ENCODE measurements around the gene ZFPM1.

The ZFPM1 gene

GRCh38 chr16:88451586-88452481 lies 1.2 kb upstream of the ZFPM1 start:
- DNase-seq, result no peak

- peak; percentile 95 for DNase-seq
Observed at GRCh38 chr16:88452482-88453216, 431 bp upstream of the ZFPM1 start.

- DNase-seq, result no peak
Observed at GRCh38 chr16:88453611-88454522, 787 bp downstream of the ZFPM1 start.

GRCh38 chr16:88454523-88454947 lies 1.5 kb downstream of the ZFPM1 start:
- no peak for DNase-seq

GRCh38 chr16:88455610-88456355 lies 2.7 kb downstream of the ZFPM1 start:
- peak; percentile 30 for DNase-seq

GRCh38 chr16:88456356-88457292 lies 3.5 kb downstream of the ZFPM1 start:
- DNase-seq, result no peak

- DNase-seq, result no peak
Observed at GRCh38 chr16:88458039-88458772, 5.1 kb downstream of the ZFPM1 start.

- DNase-seq, result no peak
Observed at GRCh38 chr16:88458773-88459235, 5.7 kb downstream of the ZFPM1 start.

GRCh38 chr16:88459366-88460073 lies 6.4 kb downstream of the ZFPM1 start:
- DNase-seq, result no peak

GRCh38 chr16:88460496-88461330 lies 7.6 kb downstream of the ZFPM1 start:
- no peak for DNase-seq

- DNase-seq, result no peak
Observed at GRCh38 chr16:88461331-88462269, 8.5 kb downstream of the ZFPM1 start.

GRCh38 chr16:88462396-88462795 lies 9.3 kb downstream of the ZFPM1 start:
- DNase-seq, result no peak

- no peak for DNase-seq
Observed at GRCh38 chr16:88463411-88463810, 10.3 kb downstream of the ZFPM1 start.

GRCh38 chr16:88464447-88465318 lies 11.6 kb downstream of the ZFPM1 start:
- peak; percentile 22 for DNase-seq

GRCh38 chr16:88465387-88465983 lies 12.4 kb downstream of the ZFPM1 start:
- no peak for DNase-seq

Measured in fibroblast of skin of scalp (primary cell).